ENCODE data around the gene RHOU.
"Not testable (repeated sequence)": the region's sequence is repeated elsewhere in the genome, so short reads cannot be mapped to it uniquely, and the experiment has no call there.

The RHOU gene

GRCh38 chr1:228763561-228763960 is 28.3 kb downstream of the RHOU start:
- no peak for DNase-seq

- no peak for DNase-seq
These were observed 30.1 kb downstream of the RHOU start for GRCh38 chr1:228765168-228765946.

- no peak for DNase-seq
These were observed 31.5 kb downstream of the RHOU start for GRCh38 chr1:228766788-228767187.

GRCh38 chr1:228767636-228768354 is 32.5 kb downstream of the RHOU start:
- DNase-seq = no peak

GRCh38 chr1:228768355-228769000 is 33.2 kb downstream of the RHOU start:
- DNase-seq = no peak

GRCh38 chr1:228770779-228771223 is 35.5 kb downstream of the RHOU start:
- DNase-seq = no peak

- DNase-seq = no peak
These were observed 37.4 kb downstream of the RHOU start for GRCh38 chr1:228772516-228773212.

- not testable (repeated sequence) for DNase-seq
These were observed 40.7 kb downstream of the RHOU start for GRCh38 chr1:228775946-228776345.

GRCh38 chr1:228776449-228776848 is 41.2 kb downstream of the RHOU start:
- no peak for DNase-seq

GRCh38 chr1:228777236-228777635 is 42.0 kb downstream of the RHOU start:
- DNase-seq = no peak

- DNase-seq = no peak
These were observed 42.7 kb downstream of the RHOU start for GRCh38 chr1:228778026-228778425.

GRCh38 chr1:228778466-228778865 is 43.2 kb downstream of the RHOU start:
- no peak for DNase-seq

GRCh38 chr1:228778961-228779360 is 43.7 kb downstream of the RHOU start:
- no peak for DNase-seq

GRCh38 chr1:228781161-228781808 is 46.0 kb downstream of the RHOU start:
- DNase-seq = no peak

- DNase-seq = no peak
These were observed 46.8 kb downstream of the RHOU start for GRCh38 chr1:228781809-228782661.

GRCh38 chr1:228782662-228783417 is 47.6 kb downstream of the RHOU start:
- no peak for DNase-seq

- no peak for DNase-seq
These were observed 48.2 kb downstream of the RHOU start for GRCh38 chr1:228783418-228784040.

GRCh38 chr1:228784181-228784580 is 48.9 kb downstream of the RHOU start:
- no peak for DNase-seq

- no peak for DNase-seq
These were observed 50.4 kb downstream of the RHOU start for GRCh38 chr1:228785366-228786330.

Data from effector CD4-positive, alpha-beta T cell (primary cell).